ENCODE data around the gene EIF4E3. TPM values are rescaled to one million over a fixed set of nuclear protein-coding genes. Genes with fewer than 3 reads are reported as not detected.

EIF4E3 gene
- total RNA-seq, 4 donors from 2014 or later = 11.2 to 23.8 (median 16.0) TPM

GRCh38 chr3:71662568-71662967, 62.6 kb downstream of the EIF4E3 start:
- H3K27ac ChIP-seq = no peak overlapping the region
- no peak for TF ChIP-seq POLR2A (IDR thresholded peaks at IDR 0.05)
- no peak for TF ChIP-seq CTCF (IDR thresholded peaks at IDR 0.05)
- TF ChIP-seq EP300 (IDR thresholded peaks at IDR 0.05) = no peak
- DNase-seq (ENCODE audit: low spot score in 2 of 2) = no peak
- WGBS, 2 donors = 65 to 74% methylated on average over 3 of the region's 3 CpGs
- H3K36me3 ChIP-seq = no peaks in the 10 kb centered on the region
- H3K4me1 ChIP-seq = peaks cover 0 to 14% (median 0%) of the 10 kb centered on the region in 4 donors
- H3K9me3 ChIP-seq = no peaks in the 10 kb centered on the region
- H3K27me3 ChIP-seq = no peaks in the 10 kb centered on the region
- H3K4me3 ChIP-seq = no peak overlapping the region

DNA sequence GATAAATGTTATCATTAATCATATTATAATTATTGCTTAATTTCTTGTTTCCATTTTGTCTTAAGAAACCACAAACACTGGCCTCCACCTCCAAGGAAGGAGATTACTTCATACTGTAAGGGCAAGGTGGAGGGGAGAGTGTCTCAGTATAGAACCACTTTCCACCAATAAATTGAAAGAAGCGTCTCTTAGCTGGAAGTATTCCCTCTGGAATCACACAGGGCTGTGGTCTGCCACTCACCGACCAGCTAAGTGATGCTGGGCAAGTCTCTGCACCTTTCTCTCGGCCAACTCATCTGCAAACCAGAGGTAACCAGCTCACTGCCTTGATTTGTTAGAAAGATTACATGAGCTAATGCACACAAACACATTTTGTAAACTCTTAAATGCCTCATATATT, 63.1 kb downstream of the EIF4E3 start:
- 92 to 100% methylated on average over 3 of the region's 3 CpGs for WGBS, 2 donors
- no peaks in the 10 kb centered on the region for H3K9me3 ChIP-seq

GRCh38 chr3:71659864-71660591, 65.2 kb downstream of the EIF4E3 start:
- Histone ChIP-seq H3K27ac (no peak overlapping the region), H3K27me3 (no peaks in the 10 kb centered on the region), H3K4me1 (peaks cover 0 to 14% (median 0%) of the 10 kb centered on the region in 4 donors), H3K4me3 (no peak overlapping the region), H3K36me3 (no peaks in the 10 kb centered on the region), H3K9me3 (no peaks in the 10 kb centered on the region)
- TF ChIP-seq EP300 (IDR thresholded peaks at IDR 0.05) = no peak
- TF ChIP-seq POLR2A (IDR thresholded peaks at IDR 0.05) = no peak
- TF ChIP-seq CTCF (IDR thresholded peaks at IDR 0.05) = no peak
- DNase-seq (ENCODE audit: low spot score in 2 of 2) = no peak
- 59 to 66% methylated on average over 9 of the region's 9 CpGs for WGBS, 2 donors

More for the DNA sequence above, 63.1 kb downstream of the EIF4E3 start:
- no peaks in the 10 kb centered on the region for H3K36me3 ChIP-seq
- H3K4me1 ChIP-seq = peaks cover 0 to 14% (median 0%) of the 10 kb centered on the region in 4 donors
- DNase-seq (ENCODE audit: low spot score in 2 of 2) = no peak
- H3K27me3 ChIP-seq = no peaks in the 10 kb centered on the region
- no peak overlapping the region for H3K4me3 ChIP-seq
- no peak overlapping the region for H3K27ac ChIP-seq
- TF ChIP-seq POLR2A (IDR thresholded peaks at IDR 0.05) = no peak
- TF ChIP-seq CTCF (IDR thresholded peaks at IDR 0.05) = no peak
- TF ChIP-seq EP300 (IDR thresholded peaks at IDR 0.05) = no peak

- Histone ChIP-seq H3K4me3 (no peak overlapping the region), H3K36me3 (no peaks in the 10 kb centered on the region), H3K9me3 (no peaks in the 10 kb centered on the region), H3K4me1 (peaks cover 0 to 16% (median 0%) of the 10 kb centered on the region in 4 donors), H3K27ac (peak overlapping the region in 1 of 4 donors; percentile 46), H3K27me3 (no peaks in the 10 kb centered on the region)
- WGBS, 2 donors = 47 to 54% methylated on average over 12 of the region's 12 CpGs
- peak; percentile 58 to 61 for DNase-seq (ENCODE audit: low spot score in 2 of 2)
- TF ChIP-seq EP300 (IDR thresholded peaks at IDR 0.05) (peak; percentile 15 to 74), POLR2A (IDR thresholded peaks at IDR 0.05) (no peak), CTCF (IDR thresholded peaks at IDR 0.05) (no peak)
Measured at GRCh38 chr3:71657831-71658530, 67.2 kb downstream of the EIF4E3 start.

GRCh38 chr3:71655061-71655460, 70.1 kb downstream of the EIF4E3 start:
- Histone ChIP-seq H3K27ac (no peak overlapping the region), H3K9me3 (no peaks in the 10 kb centered on the region), H3K4me3 (no peak overlapping the region), H3K27me3 (no peaks in the 10 kb centered on the region), H3K36me3 (no peaks in the 10 kb centered on the region), H3K4me1 (peaks cover 0 to 19% (median 0%) of the 10 kb centered on the region in 4 donors)
- 94 to 98% methylated on average over 8 of the region's 8 CpGs for WGBS, 2 donors
- TF ChIP-seq POLR2A (IDR thresholded peaks at IDR 0.05) (no peak), CTCF (IDR thresholded peaks at IDR 0.05) (no peak), EP300 (IDR thresholded peaks at IDR 0.05) (no peak)
- DNase-seq (ENCODE audit: low spot score in 2 of 2) = no peak
